BE2C (cell line): ENCODE results near the gene ANK3.

Experiments
- DNase-seq: peaks from one replicate; pipeline ENCODE4 v3.0.0-alpha.2; 2020
- H3K27me3 ChIP-seq: fragments of 250-450 bp; sonication (Bioruptor Pico); 2 replicates; pipeline ENCODE4 v1.5.1; 2020; ENCODE audit warnings: mild to moderate bottlenecking
- H3K36me3 ChIP-seq: fragments of 250-450 bp; sonication (Bioruptor Pico); 2 replicates; pipeline ENCODE4 v1.5.1; 2020; ENCODE audit warnings: mild to moderate bottlenecking
- H3K4me1 ChIP-seq: fragments of 250-450 bp; sonication (Bioruptor Pico); 2 replicates; pipeline ENCODE4 v1.5.1; 2020
- H3K4me3 ChIP-seq: 2 replicates; pipeline ENCODE4 v1.5.1; 2011; ENCODE audit warnings: low read depth, low read length
- H3K9me3 ChIP-seq: fragments of 250-450 bp; sonication (Bioruptor Pico); 2 replicates; pipeline ENCODE4 v1.5.1; 2020
- CTCF ChIP-seq: IDR thresholded peaks from 2 replicates; pipeline ENCODE4 v1.5.1; 2012; ENCODE audit warnings: mild to moderate bottlenecking, low read depth, low read length

The ANK3 gene

GRCh38 chr10:60367431-60367830 lies 22.2 kb downstream of the ANK3 start:
- no peak for TF ChIP-seq CTCF
- no peaks in the 10 kb centered on the region for H3K36me3 ChIP-seq
- H3K9me3 ChIP-seq: no peaks in the 10 kb centered on the region
- DNase-seq: no peak
- H3K27me3 ChIP-seq: no peaks in the 10 kb centered on the region
- no peaks in the 10 kb centered on the region for H3K4me1 ChIP-seq
- no peak overlapping the region for H3K4me3 ChIP-seq

GRCh38 chr10:60367024-60367423 lies 22.7 kb downstream of the ANK3 start:
- H3K27me3 ChIP-seq: no peaks in the 10 kb centered on the region
- H3K9me3 ChIP-seq: no peaks in the 10 kb centered on the region
- H3K4me1 ChIP-seq: no peaks in the 10 kb centered on the region
- H3K4me3 ChIP-seq: no peak overlapping the region
- no peak for DNase-seq
- H3K36me3 ChIP-seq: no peaks in the 10 kb centered on the region
- no peak for TF ChIP-seq CTCF

- no peak for TF ChIP-seq CTCF
- Histone ChIP-seq H3K9me3 (no peaks in the 10 kb centered on the region), H3K4me3 (no peak overlapping the region), H3K27me3 (no peaks in the 10 kb centered on the region), H3K4me1 (no peaks in the 10 kb centered on the region), H3K36me3 (no peaks in the 10 kb centered on the region)
- no peak for DNase-seq
Measured at GRCh38 chr10:60363187-60363586, 26.5 kb downstream of the ANK3 start.

- H3K9me3 ChIP-seq: no peaks in the 10 kb centered on the region
- H3K27me3 ChIP-seq: no peaks in the 10 kb centered on the region
- H3K36me3 ChIP-seq: no peaks in the 10 kb centered on the region
- no peaks in the 10 kb centered on the region for H3K4me1 ChIP-seq
- TF ChIP-seq CTCF: no peak
- no peak for DNase-seq
- H3K4me3 ChIP-seq: no peak overlapping the region
Measured at GRCh38 chr10:60362461-60362860, 27.2 kb downstream of the ANK3 start.

GRCh38 chr10:60359066-60359465 lies 30.6 kb downstream of the ANK3 start:
- no peak for DNase-seq
- H3K36me3 ChIP-seq: no peaks in the 10 kb centered on the region
- no peak overlapping the region for H3K4me3 ChIP-seq
- no peak for TF ChIP-seq CTCF
- H3K9me3 ChIP-seq: no peaks in the 10 kb centered on the region
- peaks cover 5% of the 10 kb centered on the region for H3K4me1 ChIP-seq
- no peaks in the 10 kb centered on the region for H3K27me3 ChIP-seq

- H3K27me3 ChIP-seq: no peaks in the 10 kb centered on the region
- no peak for TF ChIP-seq CTCF
- peaks cover 11% of the 10 kb centered on the region for H3K4me1 ChIP-seq
- H3K9me3 ChIP-seq: no peaks in the 10 kb centered on the region
- H3K4me3 ChIP-seq: no peak overlapping the region
- H3K36me3 ChIP-seq: no peaks in the 10 kb centered on the region
- no peak for DNase-seq
Measured at GRCh38 chr10:60358282-60358681, 31.4 kb downstream of the ANK3 start.
